ENCODE measurements around the gene GPC1.

The GPC1 gene

DNA sequence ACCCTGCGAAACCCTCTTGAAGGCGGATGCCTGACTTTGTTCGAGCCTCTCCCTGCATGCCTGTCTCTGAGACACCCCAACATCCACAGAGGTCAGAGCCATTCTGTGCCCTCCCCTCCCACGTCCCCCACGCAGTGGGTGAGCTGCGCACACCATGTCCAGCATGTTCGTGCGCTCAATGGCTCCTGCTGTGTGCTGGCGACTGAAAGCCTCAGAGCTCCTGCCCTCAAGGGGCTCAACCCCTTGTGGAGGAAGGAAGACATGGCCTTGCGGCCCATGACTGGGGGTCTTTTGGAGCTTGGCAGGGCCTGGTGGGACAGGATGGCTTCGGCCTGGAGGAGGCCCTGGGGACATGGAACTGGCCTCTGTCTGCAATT, 76.6 kb downstream of the GPC1 start:
- TF ChIP-seq ZFX (IDR thresholded peaks at IDR 0.05), result no peak
- TF ChIP-seq, protein P1, sequence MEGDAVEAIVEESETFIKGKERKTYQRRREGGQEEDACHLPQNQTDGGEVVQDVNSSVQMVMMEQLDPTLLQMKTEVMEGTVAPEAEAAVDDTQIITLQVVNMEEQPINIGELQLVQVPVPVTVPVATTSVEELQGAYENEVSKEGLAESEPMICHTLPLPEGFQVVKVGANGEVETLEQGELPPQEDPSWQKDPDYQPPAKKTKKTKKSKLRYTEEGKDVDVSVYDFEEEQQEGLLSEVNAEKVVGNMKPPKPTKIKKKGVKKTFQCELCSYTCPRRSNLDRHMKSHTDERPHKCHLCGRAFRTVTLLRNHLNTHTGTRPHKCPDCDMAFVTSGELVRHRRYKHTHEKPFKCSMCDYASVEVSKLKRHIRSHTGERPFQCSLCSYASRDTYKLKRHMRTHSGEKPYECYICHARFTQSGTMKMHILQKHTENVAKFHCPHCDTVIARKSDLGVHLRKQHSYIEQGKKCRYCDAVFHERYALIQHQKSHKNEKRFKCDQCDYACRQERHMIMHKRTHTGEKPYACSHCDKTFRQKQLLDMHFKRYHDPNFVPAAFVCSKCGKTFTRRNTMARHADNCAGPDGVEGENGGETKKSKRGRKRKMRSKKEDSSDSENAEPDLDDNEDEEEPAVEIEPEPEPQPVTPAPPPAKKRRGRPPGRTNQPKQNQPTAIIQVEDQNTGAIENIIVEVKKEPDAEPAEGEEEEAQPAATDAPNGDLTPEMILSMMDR (conservative IDR thresholded peaks at IDR 0.05), result no peak
- H3K27ac ChIP-seq, result no peak overlapping the region

DNA sequence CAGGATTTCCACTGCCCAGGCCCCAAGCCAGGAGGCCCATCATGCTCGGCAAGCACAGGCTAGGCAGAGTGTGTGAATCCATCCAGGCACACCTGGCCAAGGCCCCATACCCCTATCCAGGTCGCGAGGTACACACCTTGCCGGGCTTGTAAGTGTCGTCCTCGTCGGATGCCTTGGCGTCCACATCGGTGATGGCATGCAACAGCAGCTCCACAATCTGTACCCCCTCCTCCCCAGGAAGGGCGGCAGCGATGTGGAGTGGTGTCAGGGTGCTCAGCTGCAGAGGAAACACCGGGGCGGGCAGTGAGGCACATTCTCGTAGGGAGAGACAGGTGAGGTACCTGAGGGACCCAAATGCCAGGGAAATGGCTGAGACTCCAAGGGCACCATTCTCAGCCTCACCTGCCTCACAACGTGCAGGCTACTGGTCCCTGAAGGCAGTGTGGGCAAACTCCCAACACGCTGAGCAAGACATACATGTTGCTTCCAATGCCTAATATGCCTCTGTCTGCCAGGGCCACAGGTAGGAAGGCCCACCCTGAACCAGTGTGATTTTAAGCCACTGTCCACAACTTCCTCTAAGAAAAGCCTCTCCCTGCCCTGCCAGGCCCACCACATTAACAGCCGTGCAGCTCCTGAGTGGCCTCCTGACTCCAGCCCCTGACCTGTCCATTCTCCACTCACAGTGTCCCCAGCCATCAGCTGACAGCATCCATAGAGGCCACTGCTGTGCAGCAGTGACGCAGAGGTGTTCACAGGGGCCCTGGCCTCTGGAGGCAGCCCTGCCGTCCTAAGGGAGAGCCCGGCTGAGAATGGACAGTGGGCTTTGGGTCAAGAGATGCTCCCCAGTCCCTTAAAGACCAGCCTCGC, 77.4 kb downstream of the GPC1 start:
- TF ChIP-seq ZFX (IDR thresholded peaks at IDR 0.05), result no peak
- TF ChIP-seq, protein P1 (conservative IDR thresholded peaks at IDR 0.05), result no peak
- H3K27ac ChIP-seq, result no peak overlapping the region

DNA sequence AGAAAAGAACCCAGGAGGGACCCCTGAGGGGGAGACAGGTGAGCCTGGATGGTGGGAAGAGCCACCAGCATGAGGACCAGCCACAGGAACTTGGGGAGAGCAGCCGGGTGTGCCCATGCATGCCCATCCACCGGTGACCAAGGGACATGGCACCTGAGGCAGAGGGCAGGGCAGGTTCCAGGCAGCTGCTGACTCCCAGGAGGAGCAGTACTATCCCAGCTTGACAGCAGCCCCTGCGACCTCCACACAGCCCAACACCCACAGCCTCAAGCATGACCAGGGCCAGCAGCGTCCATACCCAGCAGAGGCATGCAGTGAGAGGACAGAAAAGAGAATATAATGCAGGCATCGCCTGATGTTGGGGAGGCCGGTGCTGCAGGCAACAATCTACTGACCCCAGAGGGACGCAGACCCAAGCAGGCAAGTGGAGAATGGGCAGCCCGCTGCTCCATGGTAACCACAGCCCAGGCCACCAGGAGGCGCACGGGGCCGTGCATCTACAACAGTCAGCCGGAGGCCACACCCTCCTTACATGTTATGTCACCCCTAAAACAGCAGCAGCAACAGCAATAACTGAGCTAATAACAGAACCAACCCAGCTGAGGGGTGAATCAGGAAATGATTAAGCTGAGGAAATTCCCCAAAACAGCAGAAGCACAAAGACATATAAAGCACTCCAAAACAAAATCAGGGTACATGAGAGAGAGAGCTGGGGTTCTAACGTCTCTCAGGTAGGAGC, 78.3 kb downstream of the GPC1 start:
- TF ChIP-seq, protein P1 (conservative IDR thresholded peaks at IDR 0.05), result peak; percentile 85
- TF ChIP-seq ZFX (IDR thresholded peaks at IDR 0.05), result no peak

DNA sequence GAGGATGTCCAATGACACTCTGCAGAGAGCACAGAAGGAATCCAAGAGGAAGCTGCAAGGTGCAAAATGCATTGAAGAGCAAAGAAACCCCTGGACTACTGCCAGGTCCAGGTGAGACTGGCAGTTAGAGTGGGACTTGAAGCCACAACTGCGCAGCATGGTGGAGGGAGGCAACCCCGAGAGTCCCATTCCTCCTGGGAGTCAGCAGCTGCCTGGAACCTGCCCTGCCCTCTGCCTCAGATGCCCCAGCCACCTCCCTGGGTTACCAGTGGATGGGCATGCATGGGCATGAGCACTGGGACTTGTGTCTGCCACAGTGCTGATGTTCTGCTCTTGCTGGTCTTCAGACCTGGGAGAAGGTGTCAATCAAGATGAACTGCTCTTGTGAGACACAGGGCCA, 79.2 kb downstream of the GPC1 start:
- no peak for TF ChIP-seq ZFX (IDR thresholded peaks at IDR 0.05)
- TF ChIP-seq, protein P1 (conservative IDR thresholded peaks at IDR 0.05), result no peak
- H3K27ac ChIP-seq, result no peak overlapping the region

More for the DNA sequence above, 78.3 kb downstream of the GPC1 start:
- H3K27ac ChIP-seq, result no peak overlapping the region

DNA sequence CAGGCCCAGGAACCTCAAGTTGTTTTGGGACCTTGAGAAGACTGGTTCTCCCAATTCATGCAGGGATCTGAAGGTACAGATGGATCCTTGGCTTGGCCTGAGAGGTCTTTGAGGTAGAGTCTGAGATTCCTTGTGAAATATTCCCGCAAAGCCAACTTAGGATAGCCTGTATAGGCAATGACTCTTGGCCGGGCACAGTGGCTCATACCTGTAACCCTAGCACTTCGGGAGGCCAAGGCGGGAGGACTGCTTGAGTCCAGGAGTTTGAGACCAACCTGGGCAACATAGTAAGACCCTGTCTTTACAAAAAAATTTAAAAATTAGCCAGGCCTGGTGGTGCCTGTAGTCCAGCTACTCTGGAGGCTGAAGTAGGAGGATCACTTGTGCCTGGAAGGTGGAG, 81.9 kb downstream of the GPC1 start:
- TF ChIP-seq, protein P1 (conservative IDR thresholded peaks at IDR 0.05), result no peak
- no peak for TF ChIP-seq ZFX (IDR thresholded peaks at IDR 0.05)

More for the DNA sequence above, 81.9 kb downstream of the GPC1 start:
- no peak overlapping the region for H3K27ac ChIP-seq

All from C4-2B (cell line).